GM12864 (cell line): Measurements from ENCODE around the gene HMGCR.

ENCODE experiments used
- DNase-seq: peaks from one replicate; pipeline ENCODE4 v3.0.0-alpha.2; 2011; ENCODE audit warnings: low read depth
- H3K4me3 ChIP-seq: 2 replicates; pipeline ENCODE4 v1.5.1; 2011; ENCODE audit warnings: mild to moderate bottlenecking, low read depth, low read length, control low read depth
- TF ChIP-seq, protein P1 (sequence below): IDR thresholded peaks from 2 replicates; pipeline ENCODE4 v1.5.1; 2011; ENCODE audit warnings: low read depth, mild to moderate bottlenecking, moderate library complexity, low read length, control low read depth, inconsistent platforms; ENCODE audit errors: missing control alignments

Gene HMGCR

DNA sequence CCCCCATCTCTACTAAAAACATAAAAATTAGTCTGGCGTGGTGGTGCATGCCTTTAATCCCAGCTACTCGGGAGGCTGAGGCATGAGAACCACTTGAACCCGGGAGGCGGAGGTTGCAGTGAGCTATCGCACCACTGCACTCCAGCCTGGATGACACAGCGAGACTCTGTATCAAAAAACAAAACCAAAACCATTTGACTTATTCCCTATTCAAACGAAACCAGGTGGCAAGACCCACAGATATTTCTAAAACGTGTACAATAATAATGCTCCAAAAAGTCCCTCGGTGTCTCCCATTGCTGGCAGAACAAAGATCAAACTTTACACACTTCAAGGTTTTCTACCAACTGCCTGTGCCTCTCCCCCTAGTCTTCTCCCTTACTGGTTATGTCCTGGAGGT is 29.8 kb downstream of the HMGCR start:
- TF ChIP-seq, protein P1, sequence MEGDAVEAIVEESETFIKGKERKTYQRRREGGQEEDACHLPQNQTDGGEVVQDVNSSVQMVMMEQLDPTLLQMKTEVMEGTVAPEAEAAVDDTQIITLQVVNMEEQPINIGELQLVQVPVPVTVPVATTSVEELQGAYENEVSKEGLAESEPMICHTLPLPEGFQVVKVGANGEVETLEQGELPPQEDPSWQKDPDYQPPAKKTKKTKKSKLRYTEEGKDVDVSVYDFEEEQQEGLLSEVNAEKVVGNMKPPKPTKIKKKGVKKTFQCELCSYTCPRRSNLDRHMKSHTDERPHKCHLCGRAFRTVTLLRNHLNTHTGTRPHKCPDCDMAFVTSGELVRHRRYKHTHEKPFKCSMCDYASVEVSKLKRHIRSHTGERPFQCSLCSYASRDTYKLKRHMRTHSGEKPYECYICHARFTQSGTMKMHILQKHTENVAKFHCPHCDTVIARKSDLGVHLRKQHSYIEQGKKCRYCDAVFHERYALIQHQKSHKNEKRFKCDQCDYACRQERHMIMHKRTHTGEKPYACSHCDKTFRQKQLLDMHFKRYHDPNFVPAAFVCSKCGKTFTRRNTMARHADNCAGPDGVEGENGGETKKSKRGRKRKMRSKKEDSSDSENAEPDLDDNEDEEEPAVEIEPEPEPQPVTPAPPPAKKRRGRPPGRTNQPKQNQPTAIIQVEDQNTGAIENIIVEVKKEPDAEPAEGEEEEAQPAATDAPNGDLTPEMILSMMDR, result no peak
- no peak overlapping the region; the same call in 1 of the 2 replicates for H3K4me3 ChIP-seq
- peak; percentile 37 for DNase-seq

DNA sequence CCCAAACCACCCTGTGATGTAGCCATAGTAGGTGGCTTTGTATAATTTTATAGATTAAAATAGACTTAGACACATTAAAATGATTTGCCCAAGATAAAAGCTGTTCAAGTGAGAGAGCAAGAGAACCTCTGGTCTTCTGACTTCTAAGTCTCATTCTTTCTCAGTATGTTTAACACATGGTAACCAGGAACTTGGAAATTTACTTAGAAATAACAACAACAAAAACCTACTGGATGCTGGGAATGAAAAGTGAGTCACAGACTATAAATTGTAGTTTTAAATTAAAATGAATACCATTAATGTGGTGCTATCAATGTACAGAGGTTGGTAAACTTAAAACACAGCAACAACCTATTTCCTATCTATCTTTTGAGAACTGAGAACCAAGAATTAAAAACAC is 30.4 kb downstream of the HMGCR start:
- TF ChIP-seq, protein P1, result no peak
- no peak overlapping the region for H3K4me3 ChIP-seq
- no peak for DNase-seq

DNA sequence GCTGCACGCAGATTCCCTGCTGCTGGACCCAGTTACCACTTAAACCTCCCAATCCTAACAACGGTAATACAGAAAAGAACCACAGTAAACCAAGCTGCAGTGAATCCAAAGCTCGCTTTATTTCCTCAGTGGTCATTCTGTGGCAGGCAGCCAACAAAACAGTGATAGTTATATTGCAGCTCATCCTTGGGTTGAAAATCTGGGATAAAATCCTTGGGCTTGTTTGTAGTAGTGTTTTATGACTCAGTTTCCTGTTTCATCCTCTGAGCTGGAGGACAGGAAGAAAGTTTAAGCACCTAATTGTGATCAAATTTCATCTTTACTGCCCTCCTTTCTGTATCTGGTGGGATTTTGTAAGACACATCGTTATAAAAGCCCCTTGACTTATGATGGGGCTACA is 31.4 kb downstream of the HMGCR start:
- no peak for DNase-seq
- TF ChIP-seq, protein P1, result no peak
- H3K4me3 ChIP-seq, result no peak overlapping the region

- DNase-seq, result no peak
- TF ChIP-seq, protein P1, result no peak
- no peak overlapping the region for H3K4me3 ChIP-seq
These were observed 36.8 kb downstream of the HMGCR start for GRCh38 chr5:75373862-75374261.

DNA sequence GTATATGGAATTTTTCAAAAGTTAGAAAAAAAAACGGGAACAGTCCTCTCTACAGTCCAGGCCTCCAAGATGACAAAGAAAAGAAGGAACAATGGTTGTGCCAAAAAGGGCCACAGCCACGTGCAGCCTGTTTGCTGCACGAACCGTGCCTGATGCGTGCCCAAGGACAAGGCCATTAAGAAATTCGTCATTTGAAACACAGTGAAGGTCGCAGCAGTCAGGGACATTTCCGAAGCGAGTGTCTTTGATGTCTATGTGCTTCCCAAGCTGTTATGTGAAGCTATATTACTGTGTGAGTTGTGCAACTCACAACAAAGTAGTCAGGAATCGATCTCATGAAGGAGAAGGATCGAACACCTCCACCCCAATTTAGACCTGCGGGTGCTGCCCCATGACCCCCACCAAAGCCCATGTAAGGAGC is 37.4 kb downstream of the HMGCR start:
- DNase-seq, result no peak
- H3K4me3 ChIP-seq, result no peak overlapping the region

DNA sequence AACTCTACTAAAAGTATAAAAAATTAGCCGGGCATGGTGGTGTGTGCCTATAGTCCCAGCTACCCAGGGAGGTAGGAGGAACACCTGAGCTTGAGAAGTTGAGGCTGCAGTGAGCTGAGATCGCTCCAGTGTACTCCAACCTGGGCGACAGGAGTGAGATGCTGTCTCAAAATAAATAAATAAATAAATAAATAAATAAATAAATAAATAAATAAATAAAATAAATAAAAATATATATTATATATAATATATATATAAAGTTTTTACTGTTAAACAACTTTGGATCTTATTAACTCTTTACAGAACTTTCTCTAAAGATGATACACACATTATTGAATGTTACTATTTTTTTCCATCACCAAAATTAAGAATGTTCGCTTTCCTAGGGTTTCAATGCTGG is 38.4 kb downstream of the HMGCR start:
- TF ChIP-seq, protein P1, result no peak
- no peak overlapping the region for H3K4me3 ChIP-seq
- no peak for DNase-seq

More for the DNA sequence above, 37.4 kb downstream of the HMGCR start:
- TF ChIP-seq, protein P1, result no peak

DNA sequence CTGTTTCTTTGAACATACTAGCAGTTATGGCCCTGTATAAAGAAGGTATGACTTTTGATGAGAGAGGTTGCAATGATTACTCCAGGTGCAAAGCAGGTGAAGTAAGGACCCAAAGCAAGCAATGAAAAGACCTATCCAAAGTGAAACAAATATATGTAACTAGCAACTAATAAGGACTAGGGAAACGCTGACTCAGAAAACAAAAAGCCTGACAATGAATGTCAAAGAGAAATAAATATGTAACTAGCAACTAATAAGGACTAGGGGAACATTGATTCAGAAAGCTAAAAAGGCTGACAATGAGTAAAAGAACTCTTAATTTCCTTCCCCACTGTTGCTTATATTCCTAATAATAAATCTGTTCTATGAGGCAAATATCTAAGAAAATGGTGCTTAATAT is 43.1 kb downstream of the HMGCR start:
- TF ChIP-seq, protein P1, result no peak
- H3K4me3 ChIP-seq, result no peak overlapping the region
- no peak for DNase-seq
